ENCODE results near the gene NFKBIE.
A peak's percentile ranks its signal among the peaks of the same experiment; 100 is the strongest.

Gene NFKBIE

GRCh38 chr6:44305200-44305725, 39.9 kb upstream of the NFKBIE start:
- H3K27ac ChIP-seq (replicated peaks) = no peak overlapping the region
- no peaks in the 10 kb centered on the region for H3K27me3 ChIP-seq (ENCODE audit: insufficient read depth, poor library complexity, severe bottlenecking)
- no peak for DNase-seq (ENCODE audit: low read depth in 1 of 2, low spot score in 1 of 2)
- H3K4me3 ChIP-seq (replicated peaks; ENCODE audit: insufficient read depth, low read length) = no peak overlapping the region
- TF ChIP-seq GABPA (IDR thresholded peaks at IDR 0.05; ENCODE audit: low read depth) (no peak), POLR2AphosphoS5 (IDR thresholded peaks at IDR 0.05; ENCODE audit: low read depth) (no peak), CTCF (IDR thresholded peaks at IDR 0.05; ENCODE audit: insufficient read depth, low read length) (no peak), REST (IDR thresholded peaks at IDR 0.05; ENCODE audit: insufficient replicate concordance, low read depth) (no peak)

- H3K27ac ChIP-seq (replicated peaks) = no peak overlapping the region
Observed at GRCh38 chr6:44304282-44305199, 39.2 kb upstream of the NFKBIE start.

GRCh38 chr6:44303842-44304241, 38.5 kb upstream of the NFKBIE start:
- DNase-seq (ENCODE audit: low read depth in 1 of 2, low spot score in 1 of 2) = no peak
- no peaks in the 10 kb centered on the region for H3K27me3 ChIP-seq (ENCODE audit: insufficient read depth, poor library complexity, severe bottlenecking)
- TF ChIP-seq GABPA (IDR thresholded peaks at IDR 0.05; ENCODE audit: low read depth) (no peak), CTCF (IDR thresholded peaks at IDR 0.05; ENCODE audit: insufficient read depth, low read length) (no peak), POLR2AphosphoS5 (IDR thresholded peaks at IDR 0.05; ENCODE audit: low read depth) (no peak), REST (IDR thresholded peaks at IDR 0.05; ENCODE audit: insufficient replicate concordance, low read depth) (no peak), SPI1 (IDR thresholded peaks at IDR 0.05; ENCODE audit: borderline replicate concordance, low read depth) (no peak)
- no peak overlapping the region for H3K4me3 ChIP-seq (replicated peaks; ENCODE audit: insufficient read depth, low read length)
- H3K27ac ChIP-seq (replicated peaks) = no peak overlapping the region

More at GRCh38 chr6:44304282-44305199, 39.2 kb upstream of the NFKBIE start:
- Histone ChIP-seq H3K27me3 (ENCODE audit: insufficient read depth, poor library complexity, severe bottlenecking) (no peaks in the 10 kb centered on the region), H3K4me3 (replicated peaks; ENCODE audit: insufficient read depth, low read length) (no peak overlapping the region)
- peak; percentile 43 for TF ChIP-seq CTCF (IDR thresholded peaks at IDR 0.05; ENCODE audit: insufficient read depth, low read length)
- TF ChIP-seq GABPA (IDR thresholded peaks at IDR 0.05; ENCODE audit: low read depth) = no peak
- peak in 1 of 2 experiments; percentile 21 for DNase-seq (ENCODE audit: low read depth in 1 of 2, low spot score in 1 of 2)

Data from HL-60 (cell line).